Heart left ventricle (tissue), 16 donors: ENCODE results near the gene SPCS3. TPM values are rescaled to one million over a fixed set of nuclear protein-coding genes. Genes with fewer than 3 reads are reported as not detected.
"Not testable (repeated sequence)": the region's sequence is repeated elsewhere in the genome, so short reads cannot be mapped to it uniquely, and the experiment has no call there.

Source experiments
- ATAC-seq, 4 donors: fragments of 200-7000 bp; cut with Tn5 transposase; one replicate each; pipeline ENCODE4 v1.9.1; 2020 to 2022; ENCODE audit warnings: moderate library complexity in 4 of 4, mild to moderate bottlenecking in 3 of 4, moderate number of reproducible peaks in 1 of 4
- DNase-seq, 5 donors: peaks; one replicate each; pipeline ENCODE4 v3.0.0-alpha.2; 2020
- H3K27ac ChIP-seq, 12 donors: fragments of 200-600 bp; sonication (generic) in 4 of 12; one replicate each; pipeline versions ENCODE4 v1.5.0 to v1.8.0; 2016 to 2022; ENCODE audit warnings: mild to moderate bottlenecking in 2 of 12
- H3K27me3 ChIP-seq, 9 donors: fragments of 200-600 bp; sonication (generic) in 2 of 9; one replicate each; pipeline versions ENCODE4 v1.5.1 to v1.8.0; 2016 to 2022; ENCODE audit warnings: mild to moderate bottlenecking in 3 of 9
- H3K36me3 ChIP-seq, 9 donors: fragments of 200-600 bp; sonication (generic) in 2 of 9; one replicate each; pipeline versions ENCODE4 v1.5.0 to v1.8.0; 2018 to 2022; ENCODE audit warnings: mild to moderate bottlenecking in 2 of 9
- H3K4me1 ChIP-seq, 12 donors: fragments of 200-600 bp; sonication (generic) in 4 of 12; one replicate each; pipeline versions ENCODE4 v1.5.0 to v1.8.0; 2016 to 2022; ENCODE audit warnings: mild to moderate bottlenecking in 3 of 12
- H3K4me3 ChIP-seq, 12 donors: fragments of 200-600 bp; sonication (generic) in 4 of 12; one replicate each; pipeline versions ENCODE4 v1.5.0 to v1.8.0; 2017 to 2022; ENCODE audit warnings: mild to moderate bottlenecking in 9 of 12, moderate library complexity in 4 of 12
- H3K9me3 ChIP-seq, 12 donors: fragments of 200-600 bp; sonication (generic) in 4 of 12; one replicate each; pipeline versions ENCODE4 v1.5.0 to v1.8.0; 2016 to 2022; ENCODE audit warnings: mild to moderate bottlenecking in 1 of 12
- CTCF ChIP-seq, 12 donors: fragments of 200-600 bp; sonication (generic) in 4 of 12; IDR thresholded peaks; one replicate each; pipeline versions ENCODE4 v1.5.0 to v1.8.0; 2018 to 2022; ENCODE audit warnings: antibody characterized with exemption in 12 of 12, mild to moderate bottlenecking in 5 of 12
- POLR2A ChIP-seq, 2 donors: fragments of 450-650 bp; IDR thresholded peaks; one replicate each; pipeline ENCODE4 v1.6.1; 2017; ENCODE audit warnings: antibody characterized with exemption in 2 of 2, mild to moderate bottlenecking in 2 of 2, moderate library complexity in 2 of 2
- WGBS, 4 donors: extraction: QIAGEN DNeasy Blood & Tissue Kit in 2 of 4; methylation state at CpG; one replicate each; pipeline versions ENCODE4 v1.1.5 to v1.1.7; 2013 to 2018; 5-methylcytosine and 5-hydroxymethylcytosine counted together
- intact Hi-C, 10 donors: fragments of 100-400 bp; cut with DNase I; formaldehyde crosslinking; loops; one replicate each; pipeline versions ENCODE4 v1.11.1 to v1.14.2; 2022
- polyA plus RNA-seq, 2 donors: library from polyadenylated mRNA; stranded (reverse); fragments of 200-250 nt; gene quantifications; one replicate each; pipeline ENCODE4 v1.2.3, GENCODE V29; 2013
- total RNA-seq, 9 donors: library from RNA; depleted of rRNA in 2 of 9; stranded (reverse); fragments of >200 nt in 2 of 9; fragmentation: NEBNext Ultra II Directional in 3 of 9; extraction: Animal tissue kit (Norgen Biotek cat#: 25700) in 3 of 9; gene quantifications; one replicate each; pipeline versions ENCODE4 v1.1.0 to v1.2.4, GENCODE V29; 2016 to 2023
- donor health status: ischemic (EF 13 %, LVEDD 7.1; RV severe dilation, severe dysfunction).
- donor health status: healthy with polysubstance abuse.
- donor health status: DM: no; HTN: yes; CAD: no.
- donor health status: DM: no; HTN: no; CAD: no.
- donor health status: ischemic (EF 25% LVEDD 6.9; RV normal size, moderate dysfunction).
- donor health status: ischemic (EF 25% LVEDD 5.7; RV mildly dilated, moderate dysfunction).
- donor health status: healthy.
- donor health status: DM: yes; HTN: yes; CAD: no.
- donor health status: ischemic (EF 35%, LVEDD 5.7; RV mildly dilated, moderate dysfunction).
- donor health status: nonischemic (EF 11% LVEDD 7.7; RV severe dilation, severe dysfunction).
- donor health status: DM: yes; HTN: yes; CAD: no.
- donor health status: PGD.
- donor health status: ischemic (EF 29% LVEDD 5.4; RV normal size, mild dysfunction).
- donor health status: nonischemic (EF 23%, LVEDD 6.1; RV moderate dilation, normal function).

Gene SPCS3
- total and polyA plus RNA-seq, 11 donors = 24.3 to 200 (median 81.6) TPM

GRCh38 chr4:176340871-176341685, 21.3 kb downstream of the SPCS3 start:
- DNase-seq = peak in 1 of 5 donors; percentile 20
- H3K9me3 ChIP-seq = peaks cover 0 to 23% (median 15%) of the 10 kb centered on the region in 12 donors
- intact Hi-C loops = loop anchor here (1.0 to 10.0 kb wide), 13 partner anchors 64 to 396 kb away; no protein-coding TSS in a partner anchor
- no peak overlapping the region for H3K27ac ChIP-seq
- peaks cover 0 to 16% (median 6%) of the 10 kb centered on the region in 12 donors for H3K4me1 ChIP-seq
- H3K4me3 ChIP-seq = peak overlapping the region in 7 of 12 donors; percentile 27 to 40 (median 33)
- 37 to 41% (median 38%) methylated on average over 8 of the region's 8 CpGs for WGBS, 4 donors
- peaks cover 0 to 4% (median 0%) of the 10 kb centered on the region in 9 donors for H3K36me3 ChIP-seq
- TF ChIP-seq POLR2A (IDR thresholded peaks at IDR 0.05) (no peak), CTCF (IDR thresholded peaks at IDR 0.05) (peak; percentile 33 to 79 (median 62))
- H3K27me3 ChIP-seq = no peaks in the 10 kb centered on the region
- ATAC-seq = peak in 3 of 4 donors; percentile 42 to 58 (median 55)

- intact Hi-C loops = loop anchor here in 9 of 10 donors (5.0 to 10.0 kb wide), 9 partner anchors 65 to 398 kb away; no protein-coding TSS in a partner anchor
- DNase-seq (peak in 1 of 5 donors; percentile 46), ATAC-seq (no peak)
- peaks cover 0 to 2% (median 0%) of the 10 kb centered on the region in 9 donors for H3K36me3 ChIP-seq
- WGBS, 4 donors = 87 to 98% (median 90%) methylated on average over 5 to 7 of the region's 7 CpGs
- no peak overlapping the region for H3K4me3 ChIP-seq
- no peak for TF ChIP-seq POLR2A (IDR thresholded peaks at IDR 0.05)
- H3K27me3 ChIP-seq = no peaks in the 10 kb centered on the region
- H3K4me1 ChIP-seq = peaks cover 0 to 16% (median 6%) of the 10 kb centered on the region in 12 donors
- H3K27ac ChIP-seq = no peak overlapping the region
- H3K9me3 ChIP-seq = peaks cover 0 to 23% (median 15%) of the 10 kb centered on the region in 12 donors
These were observed 22.6 kb downstream of the SPCS3 start for GRCh38 chr4:176342384-176342783.

- WGBS, 4 donors = 86 to 100% (median 94%) methylated on average over 1 to 2 of the region's 2 CpGs
- intact Hi-C loops = loop anchor here in 9 of 10 donors (5.0 to 10.0 kb wide), 9 partner anchors 66 to 398 kb away; no protein-coding TSS in a partner anchor
- no peak overlapping the region for H3K4me3 ChIP-seq
These were observed 23.5 kb downstream of the SPCS3 start for GRCh38 chr4:176343286-176343685.

GRCh38 chr4:176345346-176345745, 25.6 kb downstream of the SPCS3 start:
- H3K27me3 ChIP-seq, H3K36me3 ChIP-seq, ATAC-seq, DNase-seq: not testable (repeated sequence)
- H3K27ac ChIP-seq = peak overlapping the region in 1 of 12 donors; percentile 8
- intact Hi-C loops = loop anchor here in 3 of 10 donors (5.0 to 10.0 kb wide), 4 partner anchors 301 to 401 kb away; no protein-coding TSS in a partner anchor
- 40 to 49% (median 44%) methylated on average over 7 of the region's 7 CpGs for WGBS, 4 donors
- peaks cover 0 to 23% (median 15%) of the 10 kb centered on the region in 12 donors for H3K9me3 ChIP-seq
- H3K4me3 ChIP-seq = peak overlapping the region in 7 of 12 donors; percentile 20 to 49 (median 31)
- H3K4me1 ChIP-seq = peaks cover 0 to 11% (median 5%) of the 10 kb centered on the region in 12 donors

More at GRCh38 chr4:176343286-176343685, 23.5 kb downstream of the SPCS3 start:
- Histone ChIP-seq H3K9me3 (peaks cover 0 to 23% (median 15%) of the 10 kb centered on the region in 12 donors), H3K4me1 (peaks cover 0 to 16% (median 6%) of the 10 kb centered on the region in 12 donors), H3K27me3 (no peaks in the 10 kb centered on the region), H3K27ac (no peak overlapping the region), H3K36me3 (no peaks in the 10 kb centered on the region)
- ATAC-seq = no peak
- TF ChIP-seq POLR2A (IDR thresholded peaks at IDR 0.05) = no peak
- no peak for TF ChIP-seq CTCF (IDR thresholded peaks at IDR 0.05)
- DNase-seq = no peak

GRCh38 chr4:176346836-176347235, 27.1 kb downstream of the SPCS3 start:
- not testable (repeated sequence) for DNase-seq, H3K27ac ChIP-seq, ATAC-seq, H3K27me3 ChIP-seq, H3K36me3 ChIP-seq, H3K4me1 ChIP-seq, H3K4me3 ChIP-seq
- H3K9me3 ChIP-seq = peaks cover 0 to 23% (median 15%) of the 10 kb centered on the region in 12 donors
- WGBS, 4 donors = 65 to 89% (median 68%) methylated on average over 2 of the region's 2 CpGs
- intact Hi-C loops = loop anchor here in 3 of 10 donors (5.0 to 10.0 kb wide), 4 partner anchors 302 to 402 kb away; no protein-coding TSS in a partner anchor
